Measurements from ENCODE around the gene RNF2. TPM values are rescaled to one million over a fixed set of nuclear protein-coding genes. Genes with fewer than 3 reads are reported as not detected.
"Not testable (repeated sequence)": the region's sequence is repeated elsewhere in the genome, so short reads cannot be mapped to it uniquely, and the experiment has no call there.

The RNF2 gene
- total RNA-seq, 1 donor from 2014 or later: 17.2 TPM

DNA sequence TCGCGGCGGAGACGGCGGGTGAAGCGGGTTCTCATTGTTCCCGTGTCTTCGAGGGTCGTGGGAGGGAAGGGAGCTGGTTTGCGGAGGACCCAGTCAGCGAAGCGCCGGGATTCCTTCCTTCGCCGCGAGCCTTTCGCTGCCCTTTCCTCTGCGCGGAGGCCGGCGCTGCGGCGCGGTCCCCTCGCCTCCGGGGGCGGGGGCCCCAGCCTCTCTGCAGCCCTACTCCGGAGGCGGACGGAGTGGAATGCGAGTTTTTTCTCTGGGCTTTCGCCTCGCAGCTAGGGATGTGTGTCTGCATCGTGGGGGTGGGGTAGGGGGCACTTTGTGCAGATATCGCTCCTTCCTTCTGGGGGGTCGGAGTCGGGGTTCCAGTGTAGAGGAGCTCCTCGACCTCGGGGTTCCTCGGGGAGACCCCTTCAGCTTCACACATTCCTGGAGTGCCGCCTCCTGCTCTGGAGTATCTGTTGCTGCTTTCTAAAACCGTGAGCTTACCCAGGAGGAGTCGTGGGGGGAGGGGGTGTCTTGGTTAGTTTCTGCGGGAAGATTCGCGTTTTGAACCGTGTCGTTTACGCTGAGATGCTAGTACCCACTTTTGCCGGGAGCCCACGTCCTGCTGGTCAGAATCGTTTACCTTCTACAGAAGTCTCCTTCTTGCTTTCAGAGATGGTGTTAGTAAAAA lies 595 bp downstream of the RNF2 start:
- DNase-seq (ENCODE audit: low spot score): no peak
- intact Hi-C loops (cut with DNase I): loop anchor here (2.0 kb wide), 1 partner anchor 111 kb away; the partner anchor contains the start of genes SWT1 and TRMT1L

- intact Hi-C loops (cut with DNase I): no loop called here
- no peak for DNase-seq (ENCODE audit: low spot score)
Measured at GRCh38 chr1:185046668-185047067, 1.3 kb downstream of the RNF2 start.

DNA sequence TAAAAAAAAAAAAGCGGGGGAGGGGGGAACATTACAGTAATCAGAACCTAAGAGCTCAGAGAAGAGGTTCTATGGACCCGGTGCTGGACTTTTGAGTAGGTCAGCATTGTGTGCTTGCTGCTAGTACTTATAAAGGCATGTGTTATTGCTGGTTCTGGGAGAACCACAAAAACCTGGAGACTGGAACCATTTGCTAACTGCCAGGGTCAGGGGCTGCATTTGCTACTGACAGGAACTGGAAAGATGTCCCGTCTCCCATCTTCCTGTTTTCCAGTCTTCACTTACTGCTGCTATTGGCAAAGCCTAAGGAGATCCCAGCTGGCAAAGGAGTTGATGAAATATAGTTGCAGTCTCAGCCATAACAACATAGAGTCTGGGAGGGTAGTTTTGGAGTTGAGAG lies 4.3 kb downstream of the RNF2 start:
- no peak for DNase-seq (ENCODE audit: low spot score)
- intact Hi-C loops (cut with DNase I): no loop called here

- DNase-seq (ENCODE audit: low spot score): no peak
- intact Hi-C loops (cut with DNase I): no loop called here
Measured at GRCh38 chr1:185050823-185051451, 5.6 kb downstream of the RNF2 start.

DNA sequence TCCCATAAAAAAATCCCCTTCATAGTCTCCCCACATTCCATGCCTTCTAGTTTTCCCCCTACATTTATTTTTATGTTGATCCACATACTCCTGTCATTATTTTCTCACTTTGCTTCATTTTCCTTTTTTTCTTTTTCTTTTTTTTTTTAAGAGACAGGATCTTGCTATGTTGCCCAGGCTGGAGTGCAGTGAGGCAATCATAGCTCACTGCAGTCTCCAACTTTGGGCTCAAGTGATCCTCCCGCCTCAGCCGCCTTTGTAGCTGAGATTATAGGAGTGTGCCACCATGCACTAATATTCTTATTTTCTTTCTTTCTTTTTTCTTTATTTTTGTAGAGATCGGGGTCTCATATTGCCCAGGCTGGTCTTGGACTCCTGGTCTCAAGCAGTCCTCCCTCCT lies 7.8 kb downstream of the RNF2 start:
- DNase-seq (ENCODE audit: low spot score): no peak
- intact Hi-C loops (cut with DNase I): no loop called here

DNA sequence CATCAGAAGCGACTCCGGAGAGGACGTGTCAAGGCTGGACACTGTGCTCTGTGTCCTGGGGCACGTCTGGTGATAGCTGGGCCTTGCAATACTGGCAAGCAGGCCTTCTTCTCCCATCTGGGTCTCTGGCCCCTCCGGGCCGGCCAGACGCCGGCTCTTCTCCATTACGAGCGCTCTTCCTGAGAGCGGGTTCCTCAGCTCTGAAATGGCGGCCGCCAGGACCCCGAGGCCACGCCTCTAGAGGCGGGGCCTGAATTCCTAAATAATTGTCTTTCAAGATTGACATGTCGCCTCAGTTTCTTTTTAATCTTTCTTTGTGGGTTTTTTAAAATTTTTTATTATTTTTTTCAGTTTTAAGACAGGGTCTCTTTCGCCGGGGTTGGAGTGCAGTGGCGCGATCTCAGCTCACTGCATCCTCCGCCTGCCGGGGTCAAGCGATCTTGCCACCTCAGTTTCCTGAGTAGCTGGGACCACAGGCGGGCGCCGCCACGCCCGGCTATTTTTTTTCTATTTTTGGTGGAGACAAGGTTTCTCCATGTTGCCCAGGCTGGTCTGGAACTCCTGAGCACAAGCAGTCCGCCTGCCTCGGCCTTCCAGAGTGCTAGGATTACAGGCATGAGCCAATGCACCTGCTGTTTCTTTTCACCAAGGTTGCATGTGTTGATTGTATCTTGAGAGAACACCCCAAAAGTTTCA lies 9.2 kb downstream of the RNF2 start:
- intact Hi-C loops (cut with DNase I): no loop called here
- DNase-seq (ENCODE audit: low spot score): no peak

GRCh38 chr1:185058110-185058509 lies 12.8 kb downstream of the RNF2 start:
- DNase-seq (ENCODE audit: low spot score): no peak
- intact Hi-C loops (cut with DNase I): no loop called here

- DNase-seq (ENCODE audit: low spot score): no peak
- intact Hi-C loops (cut with DNase I): no loop called here
Measured at GRCh38 chr1:185058876-185059275, 13.5 kb downstream of the RNF2 start.

DNA sequence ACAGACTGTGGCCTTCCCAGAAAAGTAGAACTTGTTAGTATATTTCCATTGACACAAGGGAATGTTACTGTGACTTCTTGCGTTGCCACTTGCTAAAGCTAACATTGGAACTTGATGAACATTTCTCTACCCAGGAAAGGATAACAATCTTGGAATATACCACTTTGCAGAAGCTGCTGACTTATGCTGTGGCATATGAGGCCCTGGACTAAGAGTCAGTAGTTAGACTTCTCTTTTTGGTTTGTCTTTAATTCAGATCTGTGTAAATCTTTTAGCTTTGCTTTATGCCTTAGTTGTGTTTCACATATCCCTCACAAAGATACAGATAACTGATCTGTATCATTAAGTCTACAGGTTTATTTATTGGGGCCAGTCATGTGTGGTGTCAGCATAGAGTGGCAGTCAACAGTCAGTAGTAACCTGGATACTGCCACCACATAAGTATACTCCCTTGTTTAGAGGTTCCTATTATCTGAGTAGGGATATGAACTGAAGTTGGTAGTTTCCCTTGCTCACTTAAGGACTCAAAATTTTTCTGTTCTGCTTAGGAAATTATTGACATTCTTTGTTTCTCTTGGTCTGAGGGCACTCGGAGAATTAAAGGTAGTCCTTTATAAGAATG lies 14.7 kb downstream of the RNF2 start:
- DNase-seq (ENCODE audit: low spot score): no peak
- intact Hi-C loops (cut with DNase I): no loop called here

DNA sequence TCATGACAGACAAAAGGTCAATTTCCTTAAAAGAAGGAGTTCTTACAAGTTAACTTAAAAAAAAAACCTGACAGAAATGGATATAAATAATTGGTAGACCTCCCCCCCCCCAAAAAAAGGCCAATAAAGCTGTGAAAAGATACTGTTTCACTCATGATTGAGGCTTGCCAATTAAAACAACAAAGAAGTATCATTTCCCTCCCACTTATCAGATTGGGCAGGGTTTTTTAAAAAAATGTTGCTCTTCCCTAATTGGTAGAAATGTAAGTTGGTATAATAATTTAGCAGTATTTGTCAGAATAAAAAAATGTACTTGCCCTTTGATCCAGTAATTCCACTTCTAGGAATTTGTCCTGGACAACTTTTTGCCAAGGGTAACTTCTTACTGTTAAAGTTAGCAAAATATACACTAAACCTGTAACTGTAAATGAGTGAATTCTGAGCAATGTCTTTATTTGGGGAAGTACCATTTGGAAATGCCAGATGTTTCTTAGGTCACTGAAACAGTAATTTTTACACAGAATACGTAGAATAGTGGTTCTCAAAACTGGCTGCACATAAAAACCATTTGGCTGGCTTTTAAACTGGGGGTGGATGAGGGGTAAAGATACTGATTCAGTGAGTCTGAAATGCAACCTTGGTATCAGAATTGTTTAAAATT lies 17.5 kb downstream of the RNF2 start:
- no peak for DNase-seq (ENCODE audit: low spot score)
- intact Hi-C loops (cut with DNase I): no loop called here

GRCh38 chr1:185063719-185064118 lies 18.4 kb downstream of the RNF2 start:
- DNase-seq (ENCODE audit: low spot score): no peak
- intact Hi-C loops (cut with DNase I): no loop called here

DNA sequence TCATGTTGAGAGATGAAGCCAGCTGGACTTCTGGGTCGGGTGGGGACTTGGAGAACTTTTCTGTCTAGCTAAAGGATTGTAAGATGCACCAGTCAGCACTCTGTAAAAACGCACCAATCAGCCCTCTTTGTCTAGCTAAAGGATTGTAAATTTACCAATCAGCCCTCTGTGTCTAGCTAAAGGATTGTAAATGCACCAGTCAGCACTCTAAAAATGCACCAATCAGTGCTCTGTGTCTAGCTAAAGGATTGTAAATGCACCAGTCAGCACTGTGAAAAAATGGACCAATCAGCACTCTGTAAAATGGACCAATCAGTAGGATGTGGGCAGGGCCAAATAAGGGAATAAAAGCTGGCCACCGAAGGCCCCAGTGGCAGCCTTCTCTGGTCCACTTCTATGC lies 19.6 kb downstream of the RNF2 start:
- intact Hi-C loops (cut with DNase I): not testable (repeated sequence)

GRCh38 chr1:185066181-185066580 lies 20.8 kb downstream of the RNF2 start:
- intact Hi-C loops (cut with DNase I): no loop called here
- DNase-seq (ENCODE audit: low spot score): no peak

More for the DNA sequence above, 19.6 kb downstream of the RNF2 start:
- not testable (repeated sequence) for DNase-seq (ENCODE audit: low spot score)

- intact Hi-C loops (cut with DNase I): no loop called here
- no peak for DNase-seq (ENCODE audit: low spot score)
Measured at GRCh38 chr1:185068341-185068740, 23.0 kb downstream of the RNF2 start.

- DNase-seq (ENCODE audit: low spot score): no peak
- intact Hi-C loops (cut with DNase I): no loop called here
Measured at GRCh38 chr1:185069202-185069772, 23.9 kb downstream of the RNF2 start.

DNA sequence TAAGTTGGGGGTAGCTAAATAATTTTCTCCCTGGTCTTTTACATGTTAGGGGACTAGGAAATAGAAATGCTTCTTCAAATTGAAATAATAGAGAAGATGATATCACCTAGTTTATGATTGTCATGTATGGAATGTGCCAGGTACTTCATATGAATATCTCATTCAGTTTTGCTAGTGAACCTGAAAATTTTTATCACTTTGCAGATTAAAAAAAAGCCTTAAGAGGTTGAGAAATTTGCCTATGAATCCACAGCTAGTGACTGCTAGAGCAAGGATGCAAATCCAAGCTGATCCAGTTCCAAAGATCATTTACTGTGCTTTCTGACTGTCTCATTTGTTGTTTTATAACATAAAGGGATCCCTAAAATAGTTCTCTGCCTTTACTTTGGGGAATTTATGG lies 24.7 kb downstream of the RNF2 start:
- no peak for DNase-seq (ENCODE audit: low spot score)
- intact Hi-C loops (cut with DNase I): no loop called here

- no peak for DNase-seq (ENCODE audit: low spot score)
- intact Hi-C loops (cut with DNase I): no loop called here
Measured at GRCh38 chr1:185073725-185074124, 28.4 kb downstream of the RNF2 start.

DNA sequence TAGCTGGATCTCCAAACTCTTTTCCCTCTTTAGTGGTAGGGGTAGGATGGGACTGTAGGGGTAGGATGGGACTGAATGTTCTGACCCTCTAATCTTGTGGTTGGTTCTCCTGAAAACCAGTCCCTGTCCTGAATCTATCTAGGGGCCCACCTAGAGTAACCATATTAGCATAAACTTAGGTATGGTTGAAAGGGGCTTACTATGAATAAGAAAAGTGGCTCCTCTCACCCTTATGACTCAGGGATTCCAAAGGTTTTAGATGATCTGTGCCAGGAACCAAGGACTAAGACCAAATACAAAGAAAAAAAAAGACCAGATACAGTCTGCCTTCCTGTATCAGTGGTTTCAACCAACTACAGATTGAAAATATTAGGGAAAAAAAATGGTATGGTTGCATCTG lies 28.9 kb downstream of the RNF2 start:
- no peak for DNase-seq (ENCODE audit: low spot score)
- intact Hi-C loops (cut with DNase I): no loop called here

DNA sequence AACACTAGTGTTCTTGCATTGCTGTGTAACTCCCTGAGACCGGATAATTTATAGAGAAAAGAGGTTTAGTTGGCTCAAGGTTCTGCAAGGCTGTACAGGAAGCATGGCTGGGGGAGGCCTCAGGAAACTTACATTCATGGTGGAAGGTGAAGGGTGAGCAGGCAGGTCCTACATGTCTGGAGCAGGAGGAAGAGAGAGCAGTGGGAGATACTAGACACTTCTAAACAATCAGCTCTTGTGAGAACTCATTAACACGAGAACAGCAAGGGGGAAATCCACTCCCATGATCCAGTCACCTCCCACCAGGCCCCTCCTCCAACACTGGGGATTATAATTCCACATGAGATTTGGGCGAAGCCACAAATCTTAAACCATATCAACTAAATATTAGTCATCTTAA lies 30.1 kb downstream of the RNF2 start:
- intact Hi-C loops (cut with DNase I): no loop called here
- DNase-seq (ENCODE audit: low spot score): no peak

DNA sequence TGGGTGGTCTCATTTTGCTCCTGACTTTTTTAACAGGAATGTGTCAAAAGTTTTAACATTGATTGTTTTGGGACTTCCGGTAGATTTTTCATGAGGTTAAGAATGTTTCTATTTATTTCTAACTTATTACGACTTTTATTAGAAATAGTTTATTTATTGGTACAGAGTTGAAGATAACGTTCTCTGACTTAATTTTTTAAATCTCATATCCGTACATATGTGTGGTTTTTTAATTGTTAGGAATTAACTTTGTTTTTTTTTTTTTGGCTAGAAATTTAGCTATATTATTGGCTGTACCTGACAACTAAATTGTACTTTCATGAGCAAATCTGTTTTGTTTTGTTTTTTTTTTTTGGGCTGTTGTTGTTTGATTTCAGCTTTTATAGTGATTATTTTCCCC lies 32.0 kb downstream of the RNF2 start:
- intact Hi-C loops (cut with DNase I): no loop called here
- DNase-seq (ENCODE audit: low spot score): no peak

All from cardiac septum (tissue), 1 donor.